ENCODE results near the gene APBA2.

The APBA2 gene

GRCh38 chr15:29116970-29117700 lies 231.4 kb downstream of the APBA2 start:
- TF ChIP-seq ZNF518A (tag by site-specific recombination; conservative IDR thresholded peaks at IDR 0.05; ENCODE audit: low read depth): no peak
- no peak for TF ChIP-seq ZNF473 (tag by site-specific recombination; IDR thresholded peaks at IDR 0.05)
- TF ChIP-seq ZSCAN23 (tag by site-specific recombination; IDR thresholded peaks at IDR 0.05): no peak
- TF ChIP-seq ZNF302 (tag by site-specific recombination; IDR thresholded peaks at IDR 0.05; ENCODE audit: low read depth): no peak
- no peak for TF ChIP-seq ZNF404 (tag by site-specific recombination; IDR thresholded peaks at IDR 0.05)
- no peak for TF ChIP-seq ZNF530 (tag by site-specific recombination; IDR thresholded peaks at IDR 0.05; ENCODE audit: low read depth)
- TF ChIP-seq, protein P1, sequence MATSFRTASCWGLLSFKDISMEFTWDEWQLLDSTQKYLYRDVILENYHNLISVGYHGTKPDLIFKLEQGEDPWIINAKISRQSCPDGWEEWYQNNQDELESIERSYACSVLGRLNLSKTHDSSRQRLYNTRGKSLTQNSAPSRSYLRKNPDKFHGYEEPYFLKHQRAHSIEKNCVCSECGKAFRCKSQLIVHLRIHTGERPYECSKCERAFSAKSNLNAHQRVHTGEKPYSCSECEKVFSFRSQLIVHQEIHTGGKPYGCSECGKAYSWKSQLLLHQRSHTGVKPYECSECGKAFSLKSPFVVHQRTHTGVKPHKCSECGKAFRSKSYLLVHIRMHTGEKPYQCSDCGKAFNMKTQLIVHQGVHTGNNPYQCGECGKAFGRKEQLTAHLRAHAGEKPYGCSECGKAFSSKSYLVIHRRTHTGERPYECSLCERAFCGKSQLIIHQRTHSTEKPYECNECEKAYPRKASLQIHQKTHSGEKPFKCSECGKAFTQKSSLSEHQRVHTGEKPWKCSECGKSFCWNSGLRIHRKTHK (tag by site-specific recombination; IDR thresholded peaks at IDR 0.05): no peak
- no peak for TF ChIP-seq SP7 (tag by site-specific recombination; IDR thresholded peaks at IDR 0.05)
- no peak for TF ChIP-seq ZNF148 (tag by site-specific recombination; IDR thresholded peaks at IDR 0.05; ENCODE audit: borderline replicate concordance)
- no peak for TF ChIP-seq ZNF426 (tag by site-specific recombination; IDR thresholded peaks at IDR 0.05)
- no peak for TF ChIP-seq ZNF157 (tag by site-specific recombination; IDR thresholded peaks at IDR 0.05)
- no peak overlapping the region for H3K4me3 ChIP-seq (ENCODE audit: low read depth, low read length)

GRCh38 chr15:29117778-29118177 lies 232.0 kb downstream of the APBA2 start:
- Histone ChIP-seq H3K4me3 (ENCODE audit: low read depth, low read length) (no peak overlapping the region), H3K27ac (ENCODE audit: extremely low read depth, low read depth, low read length) (no peak overlapping the region), H3K4me1 (ENCODE audit: control insufficient read depth, insufficient read depth, low read length) (no peaks in the 10 kb centered on the region), H3K36me3 (ENCODE audit: control insufficient read depth in 2 of 2, insufficient read depth in 1 of 2, low read length in 2 of 2) (no peaks in the 10 kb centered on the region), H3K9me3 (ENCODE audit: control insufficient read depth, insufficient read depth, low read depth, low read length) (no peaks in the 10 kb centered on the region)
- POLR2A ChIA-PET: no interaction called here
- CTCF ChIA-PET: interaction anchor here (0.9 kb wide), 1 partner anchor 24 kb away, joined by 5 read pairs; no protein-coding TSS in a partner anchor
- TF ChIP-seq ZNF501 (tag by site-specific recombination; IDR thresholded peaks at IDR 0.05) (no peak), PRDM10 (tag by site-specific recombination; IDR thresholded peaks at IDR 0.05) (no peak), ZNF157 (tag by site-specific recombination; IDR thresholded peaks at IDR 0.05) (no peak), ZNF23 (tag by site-specific recombination; IDR thresholded peaks at IDR 0.05; ENCODE audit: borderline replicate concordance) (no peak), ZNF10 (tag by site-specific recombination; IDR thresholded peaks at IDR 0.05) (no peak), YY1 (tag by site-specific recombination; IDR thresholded peaks at IDR 0.05) (no peak)
- TF ChIP-seq, protein P2, sequence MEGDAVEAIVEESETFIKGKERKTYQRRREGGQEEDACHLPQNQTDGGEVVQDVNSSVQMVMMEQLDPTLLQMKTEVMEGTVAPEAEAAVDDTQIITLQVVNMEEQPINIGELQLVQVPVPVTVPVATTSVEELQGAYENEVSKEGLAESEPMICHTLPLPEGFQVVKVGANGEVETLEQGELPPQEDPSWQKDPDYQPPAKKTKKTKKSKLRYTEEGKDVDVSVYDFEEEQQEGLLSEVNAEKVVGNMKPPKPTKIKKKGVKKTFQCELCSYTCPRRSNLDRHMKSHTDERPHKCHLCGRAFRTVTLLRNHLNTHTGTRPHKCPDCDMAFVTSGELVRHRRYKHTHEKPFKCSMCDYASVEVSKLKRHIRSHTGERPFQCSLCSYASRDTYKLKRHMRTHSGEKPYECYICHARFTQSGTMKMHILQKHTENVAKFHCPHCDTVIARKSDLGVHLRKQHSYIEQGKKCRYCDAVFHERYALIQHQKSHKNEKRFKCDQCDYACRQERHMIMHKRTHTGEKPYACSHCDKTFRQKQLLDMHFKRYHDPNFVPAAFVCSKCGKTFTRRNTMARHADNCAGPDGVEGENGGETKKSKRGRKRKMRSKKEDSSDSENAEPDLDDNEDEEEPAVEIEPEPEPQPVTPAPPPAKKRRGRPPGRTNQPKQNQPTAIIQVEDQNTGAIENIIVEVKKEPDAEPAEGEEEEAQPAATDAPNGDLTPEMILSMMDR (tag by site-specific recombination; IDR thresholded peaks at IDR 0.05): no peak
- TF ChIP-seq, protein P3, sequence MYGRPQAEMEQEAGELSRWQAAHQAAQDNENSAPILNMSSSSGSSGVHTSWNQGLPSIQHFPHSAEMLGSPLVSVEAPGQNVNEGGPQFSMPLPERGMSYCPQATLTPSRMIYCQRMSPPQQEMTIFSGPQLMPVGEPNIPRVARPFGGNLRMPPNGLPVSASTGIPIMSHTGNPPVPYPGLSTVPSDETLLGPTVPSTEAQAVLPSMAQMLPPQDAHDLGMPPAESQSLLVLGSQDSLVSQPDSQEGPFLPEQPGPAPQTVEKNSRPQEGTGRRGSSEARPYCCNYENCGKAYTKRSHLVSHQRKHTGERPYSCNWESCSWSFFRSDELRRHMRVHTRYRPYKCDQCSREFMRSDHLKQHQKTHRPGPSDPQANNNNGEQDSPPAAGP (tag by site-specific recombination; IDR thresholded peaks at IDR 0.05): no peak

More at GRCh38 chr15:29116970-29117700, 231.4 kb downstream of the APBA2 start:
- ChIA-PET POLR2A (interaction anchor here (0.7 kb wide), 1 partner anchor 313 kb away, joined by 3 read pairs; no protein-coding TSS in a partner anchor), CTCF (interaction anchor here (0.6 kb wide), 1 partner anchor 549 kb away, joined by 4 read pairs; no protein-coding TSS in a partner anchor)
- no peaks in the 10 kb centered on the region for H3K9me3 ChIP-seq (ENCODE audit: control insufficient read depth, insufficient read depth, low read depth, low read length)
- no peak overlapping the region for H3K27ac ChIP-seq (ENCODE audit: extremely low read depth, low read depth, low read length)
- no peaks in the 10 kb centered on the region for H3K36me3 ChIP-seq (ENCODE audit: control insufficient read depth in 2 of 2, insufficient read depth in 1 of 2, low read length in 2 of 2)
- H3K4me1 ChIP-seq (ENCODE audit: control insufficient read depth, insufficient read depth, low read length): no peaks in the 10 kb centered on the region
